HG03442 (cell line): ENCODE data around the gene GPD1.
A peak's percentile ranks its signal among the peaks of the same experiment; 100 is the strongest.
"Not testable (repeated sequence)": the region's sequence is repeated elsewhere in the genome, so short reads cannot be mapped to it uniquely, and the experiment has no call there.

Experiments used
- ATAC-seq: cut with Tn5 transposase; IDR thresholded peaks from one replicate; pipeline ENCODE4 v1.9.1; 2021; ENCODE audit warnings: mild to moderate bottlenecking, moderate library complexity; ENCODE audit not compliant: unreplicated experiment

Gene GPD1

DNA sequence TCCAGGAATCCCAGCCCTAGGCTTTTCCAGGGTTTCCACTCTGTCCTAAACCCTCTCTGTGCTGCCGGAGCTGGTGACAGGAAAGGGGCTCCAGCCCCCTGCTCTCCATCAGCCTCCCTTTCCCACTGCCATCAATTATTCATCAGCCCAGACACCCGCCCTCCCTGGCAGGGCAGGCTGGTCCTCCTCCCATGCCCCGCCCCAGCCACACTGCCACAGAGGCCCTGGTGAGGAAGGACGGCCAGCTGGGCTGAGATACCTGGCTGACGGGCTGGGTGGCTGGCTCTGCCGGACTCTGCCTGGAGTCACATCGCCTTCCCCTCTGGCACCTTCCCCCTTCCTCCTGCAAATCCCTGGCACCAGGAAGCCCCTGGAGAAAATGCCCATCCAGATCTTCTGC lies 30.6 kb upstream of the GPD1 start:
- no peak for ATAC-seq

DNA sequence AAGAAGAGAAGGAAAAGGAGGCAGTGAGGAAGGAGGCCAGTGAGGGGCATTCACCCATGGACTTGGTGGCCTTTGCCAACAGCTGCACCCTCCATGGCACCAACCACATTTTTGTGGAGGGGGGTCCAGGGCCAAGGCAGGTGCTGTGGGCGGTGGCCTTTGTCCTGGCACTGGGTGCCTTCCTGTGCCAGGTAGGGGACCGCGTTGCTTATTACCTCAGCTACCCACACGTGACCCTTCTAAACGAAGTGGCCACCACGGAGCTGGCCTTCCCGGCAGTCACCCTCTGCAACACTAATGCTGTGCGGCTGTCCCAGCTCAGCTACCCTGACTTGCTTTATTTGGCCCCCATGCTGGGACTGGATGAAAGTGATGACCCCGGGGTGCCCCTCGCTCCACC lies 30.1 kb upstream of the GPD1 start:
- no peak for ATAC-seq

DNA sequence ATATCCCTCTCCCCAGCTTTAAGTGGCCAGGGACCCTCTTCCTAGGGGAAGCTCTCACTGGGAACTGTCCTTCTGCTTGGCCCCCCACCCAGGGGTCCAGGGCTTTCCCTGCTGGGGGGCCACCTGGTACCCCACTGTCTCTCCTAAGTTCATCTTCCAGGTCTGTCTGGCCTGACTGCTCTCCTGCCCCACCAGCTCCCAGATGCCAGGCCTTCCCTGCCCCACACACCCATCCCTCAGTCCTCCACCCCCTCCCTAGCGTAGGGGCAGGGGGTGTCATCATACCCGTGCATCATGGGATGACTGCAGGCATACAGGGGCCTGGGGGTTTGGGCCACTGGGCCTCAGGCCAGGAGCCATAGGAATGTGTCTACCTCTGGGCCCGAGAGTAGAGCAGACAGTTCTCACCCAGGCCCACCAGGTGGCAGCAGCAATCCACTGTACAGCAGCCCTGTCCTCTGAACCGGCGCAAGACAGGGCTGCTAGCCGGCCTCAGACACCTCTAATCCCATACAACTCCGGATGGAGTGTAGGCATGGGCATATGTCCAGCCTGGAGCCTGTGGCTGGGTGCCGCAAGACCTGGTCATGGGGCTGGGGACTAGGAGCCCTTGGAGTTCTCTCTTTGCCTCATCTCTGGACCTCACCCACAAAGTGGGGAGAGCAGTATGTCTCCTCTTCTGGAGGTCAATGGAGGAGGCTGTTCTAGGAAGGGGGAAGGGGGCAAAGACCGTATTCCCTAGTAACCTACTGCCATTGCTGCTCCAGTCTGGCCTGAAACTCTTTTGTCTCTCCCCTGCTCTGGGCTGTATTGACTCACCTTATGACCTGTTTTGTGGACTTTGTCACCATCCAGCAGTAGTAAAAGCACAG lies 28.6 kb upstream of the GPD1 start:
- peak; percentile 87 for ATAC-seq

DNA sequence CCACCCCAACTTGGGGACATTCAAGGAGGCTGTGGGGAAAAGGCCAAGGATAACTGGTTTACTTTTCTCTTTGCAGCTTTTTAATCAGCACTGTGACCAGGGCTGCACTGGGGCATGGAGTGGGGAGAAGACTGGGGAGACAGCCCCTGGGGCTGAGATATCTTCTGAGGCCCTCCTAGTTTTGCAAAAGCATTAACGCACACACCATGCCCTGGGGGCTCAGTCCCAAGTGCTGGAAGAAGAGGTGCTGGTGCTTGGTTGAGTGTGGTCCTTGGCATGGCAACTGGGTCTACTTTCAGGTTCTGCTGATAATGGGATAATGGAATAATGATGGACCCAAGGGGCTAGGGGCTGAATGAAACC lies 28.0 kb upstream of the GPD1 start:
- no peak for ATAC-seq

DNA sequence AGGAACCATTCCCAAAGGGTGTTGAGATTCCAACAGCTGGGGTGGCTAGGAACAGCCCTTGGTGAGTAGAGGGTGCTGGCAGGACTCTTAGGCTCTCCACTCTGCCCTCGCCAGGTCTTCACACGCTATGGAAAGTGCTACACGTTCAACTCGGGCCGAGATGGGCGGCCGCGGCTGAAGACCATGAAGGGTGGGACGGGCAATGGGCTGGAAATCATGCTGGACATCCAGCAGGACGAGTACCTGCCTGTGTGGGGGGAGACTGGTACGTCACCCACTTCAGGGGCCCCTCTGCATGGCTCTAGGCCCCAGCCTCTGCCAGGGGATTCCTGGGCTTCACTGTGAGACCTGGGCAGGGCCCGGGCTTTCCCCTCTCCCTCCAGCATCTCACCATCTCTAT lies 26.7 kb upstream of the GPD1 start:
- ATAC-seq = no peak

DNA sequence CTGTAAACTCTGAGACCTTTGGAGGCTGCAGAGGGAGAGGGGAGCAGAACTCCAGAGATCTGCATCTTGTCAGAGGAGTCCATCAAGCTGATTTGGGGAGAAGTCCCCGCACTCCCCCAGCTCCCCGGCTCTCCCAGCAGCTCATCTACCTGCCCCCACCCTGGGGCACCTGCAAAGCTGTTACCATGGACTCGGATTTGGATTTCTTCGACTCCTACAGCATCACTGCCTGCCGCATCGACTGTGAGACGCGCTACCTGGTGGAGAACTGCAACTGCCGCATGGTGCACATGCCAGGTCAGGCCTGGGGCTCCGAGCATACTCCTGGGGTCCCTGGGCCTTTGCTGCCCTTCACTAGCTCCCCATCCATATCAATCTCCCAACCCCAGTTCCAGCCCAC lies 25.5 kb upstream of the GPD1 start:
- no peak for ATAC-seq

DNA sequence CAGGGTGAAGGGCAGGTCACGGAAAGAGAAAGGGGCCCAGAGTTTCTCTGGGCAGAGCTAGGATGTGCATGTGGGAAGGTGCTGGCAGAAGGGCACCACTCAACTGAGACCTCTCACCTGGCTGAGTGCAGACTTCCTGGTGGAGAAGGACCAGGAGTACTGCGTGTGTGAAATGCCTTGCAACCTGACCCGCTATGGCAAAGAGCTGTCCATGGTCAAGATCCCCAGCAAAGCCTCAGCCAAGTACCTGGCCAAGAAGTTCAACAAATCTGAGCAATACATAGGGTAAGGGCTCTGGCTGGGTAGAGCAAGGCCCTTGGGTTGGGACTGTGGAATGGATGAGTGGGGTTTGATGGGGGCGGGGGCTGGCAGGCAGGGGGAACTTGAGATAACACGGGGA lies 24.0 kb upstream of the GPD1 start:
- ATAC-seq = no peak

DNA sequence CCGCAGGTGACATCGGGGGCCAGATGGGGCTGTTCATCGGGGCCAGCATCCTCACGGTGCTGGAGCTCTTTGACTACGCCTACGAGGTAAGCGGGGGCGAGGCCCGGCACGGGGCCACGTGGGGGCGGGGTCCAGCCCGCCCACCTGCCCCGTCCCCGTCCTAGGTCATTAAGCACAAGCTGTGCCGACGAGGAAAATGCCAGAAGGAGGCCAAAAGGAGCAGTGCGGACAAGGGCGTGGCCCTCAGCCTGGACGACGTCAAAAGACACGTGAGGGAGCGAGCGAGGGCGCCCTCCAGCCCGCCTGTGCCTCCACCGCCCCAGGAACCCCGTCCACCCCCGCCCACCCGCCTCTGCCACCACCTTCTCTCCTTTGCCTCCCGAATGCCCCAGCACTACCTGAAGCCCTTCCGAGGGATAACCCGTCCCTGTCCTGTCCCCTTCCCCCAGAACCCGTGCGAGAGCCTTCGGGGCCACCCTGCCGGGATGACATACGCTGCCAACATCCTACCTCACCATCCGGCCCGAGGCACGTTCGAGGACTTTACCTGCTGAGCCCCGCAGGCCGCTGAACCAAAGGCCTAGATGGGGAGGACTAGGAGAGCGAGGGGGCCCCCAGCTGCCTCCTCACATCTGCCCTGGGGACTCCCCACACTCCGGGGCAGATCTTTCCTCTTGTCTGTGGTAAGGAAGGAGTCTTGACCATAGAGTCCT lies 22.6 kb upstream of the GPD1 start:
- no peak for ATAC-seq

DNA sequence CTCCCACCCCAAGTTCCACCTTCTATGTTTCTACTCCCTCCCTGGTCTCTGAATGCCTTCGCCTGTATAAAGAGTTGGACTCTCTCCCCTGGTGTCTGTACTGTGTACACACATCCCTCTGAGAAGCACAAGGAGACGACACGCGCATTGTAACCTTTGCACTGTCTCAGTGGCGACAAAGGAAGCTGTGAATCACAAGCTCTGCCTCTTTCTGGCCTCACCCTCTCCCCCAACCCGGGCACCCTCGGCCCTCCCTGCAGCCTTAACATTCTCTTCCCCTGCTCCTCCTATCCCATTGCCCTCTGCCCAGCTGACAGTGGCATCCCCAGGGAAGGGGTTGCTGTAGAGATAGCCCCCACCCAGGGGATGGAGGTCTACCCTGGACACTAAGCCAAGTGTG lies 21.2 kb upstream of the GPD1 start:
- no peak for ATAC-seq

DNA sequence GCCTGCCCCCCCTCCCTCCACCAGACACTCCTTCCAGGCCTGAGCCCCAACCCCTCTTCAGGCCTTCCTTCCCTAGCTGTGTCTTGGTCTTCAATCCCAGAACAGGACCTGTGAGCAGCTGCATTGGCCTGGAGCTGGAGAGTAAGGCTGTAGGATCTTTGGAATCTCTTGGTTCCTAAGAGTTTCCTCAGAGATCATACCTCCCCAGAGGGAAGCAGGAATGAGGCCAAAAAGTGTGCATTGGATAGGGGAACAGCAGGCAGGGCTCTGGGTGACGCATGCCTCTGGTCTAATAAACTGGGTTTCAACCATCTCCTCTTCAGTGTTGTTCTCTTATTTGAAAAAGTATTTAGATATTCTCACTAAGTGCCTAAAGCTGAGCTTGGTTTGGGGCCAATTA lies 20.5 kb upstream of the GPD1 start:
- ATAC-seq = no peak

DNA sequence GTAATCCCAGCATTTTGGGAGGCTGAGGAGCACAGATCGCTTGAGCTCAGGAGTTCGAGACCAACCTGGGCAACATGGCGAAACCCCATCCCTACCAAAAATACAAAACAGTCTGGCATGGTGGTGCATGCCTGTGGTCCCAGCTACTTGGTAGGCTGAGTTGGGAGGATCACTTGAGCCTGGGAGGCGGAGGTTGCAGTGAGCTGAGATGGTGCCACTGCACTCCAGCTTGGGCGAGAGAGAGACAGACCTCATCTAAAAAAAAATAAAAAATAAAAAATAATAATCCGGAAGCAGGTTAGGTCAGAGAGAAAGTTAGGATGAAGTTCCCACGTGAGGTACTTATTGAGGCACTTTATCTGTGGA lies 19.4 kb upstream of the GPD1 start:
- not testable (repeated sequence) for ATAC-seq

DNA sequence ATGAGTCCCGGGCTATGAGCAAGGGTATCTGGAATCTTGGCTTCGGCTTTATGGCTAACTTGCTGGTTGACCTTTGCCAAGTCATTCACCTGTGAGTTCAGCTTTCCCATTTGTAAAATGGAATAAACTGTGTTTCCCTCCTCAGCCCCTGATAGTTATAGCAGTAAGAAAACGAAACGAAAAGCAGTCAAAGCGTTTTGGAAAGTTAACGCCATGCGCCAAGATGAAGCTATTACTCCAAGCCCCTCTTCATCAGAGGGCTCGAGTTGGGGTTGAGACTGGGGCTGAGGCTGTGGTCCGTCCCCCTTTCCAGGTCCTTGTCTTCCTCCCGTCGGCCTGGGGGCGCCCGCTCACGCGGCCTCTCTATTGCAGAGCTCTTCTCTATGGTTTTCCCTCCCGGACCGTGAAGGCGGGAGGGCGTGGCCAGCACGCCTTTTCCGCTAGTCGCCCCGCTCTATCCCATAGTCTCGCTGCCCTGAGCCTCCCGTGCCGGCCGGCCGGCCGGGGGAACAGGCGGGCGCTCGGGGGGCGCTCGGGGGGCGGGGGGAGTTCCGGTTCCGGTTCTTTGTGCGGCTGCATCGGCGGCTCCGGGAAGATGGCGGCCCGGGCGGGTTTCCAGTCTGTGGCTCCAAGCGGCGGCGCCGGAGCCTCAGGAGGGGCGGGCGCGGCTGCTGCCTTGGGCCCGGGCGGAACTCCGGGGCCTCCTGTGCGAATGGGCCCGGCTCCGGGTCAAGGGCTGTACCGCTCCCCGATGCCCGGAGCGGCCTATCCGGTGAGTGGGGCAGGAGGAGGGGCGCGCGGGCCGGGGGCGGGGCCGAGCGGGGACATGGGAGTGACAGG lies 18.8 kb upstream of the GPD1 start, which contains the start of gene SMARCD1:
TSS of gene SMARCD1 (plus strand) at position 568 of the 840 bp plus-strand sequence. CDS start at position 596, 28 bp downstream.
- ATAC-seq = peak; percentile 84

DNA sequence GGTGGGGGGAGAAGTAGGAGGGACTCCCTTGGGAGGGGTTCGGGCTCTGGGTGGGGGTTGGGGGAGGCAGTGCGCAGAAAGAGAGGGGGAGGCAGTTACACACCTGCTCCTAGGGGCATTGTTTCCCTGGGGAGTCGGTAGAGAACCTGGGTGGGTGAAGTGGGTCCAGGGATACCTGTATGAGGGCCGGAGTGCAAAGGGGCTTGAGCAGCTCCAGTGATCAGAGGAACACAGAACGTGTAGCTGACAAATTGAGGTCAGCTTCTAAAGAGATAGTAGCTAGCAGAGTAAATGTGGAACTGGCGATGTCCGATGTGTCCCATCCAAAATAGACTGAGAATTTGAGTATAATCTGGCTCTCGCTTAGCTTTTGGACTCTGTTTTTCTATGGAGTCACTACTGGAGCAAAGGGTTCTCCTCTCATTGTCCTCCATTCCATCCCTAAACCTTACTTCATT lies 18.2 kb upstream of the GPD1 start:
- no peak for ATAC-seq

DNA sequence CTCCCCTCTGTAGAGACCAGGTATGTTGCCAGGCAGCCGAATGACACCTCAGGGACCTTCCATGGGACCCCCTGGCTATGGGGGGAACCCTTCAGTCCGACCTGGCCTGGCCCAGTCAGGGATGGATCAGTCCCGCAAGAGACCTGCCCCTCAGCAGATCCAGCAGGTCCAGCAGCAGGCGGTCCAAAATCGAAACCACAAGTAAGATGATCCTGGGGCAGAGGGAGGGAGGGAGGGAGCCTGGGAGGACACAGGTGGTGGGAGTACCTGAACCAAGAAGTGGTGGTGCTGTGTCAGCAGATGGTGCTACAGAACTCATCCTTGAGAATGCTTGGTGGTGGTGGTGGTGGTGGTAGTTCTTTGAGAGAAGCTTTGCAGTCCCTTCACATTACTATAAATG lies 17.7 kb upstream of the GPD1 start:
- no peak for ATAC-seq

DNA sequence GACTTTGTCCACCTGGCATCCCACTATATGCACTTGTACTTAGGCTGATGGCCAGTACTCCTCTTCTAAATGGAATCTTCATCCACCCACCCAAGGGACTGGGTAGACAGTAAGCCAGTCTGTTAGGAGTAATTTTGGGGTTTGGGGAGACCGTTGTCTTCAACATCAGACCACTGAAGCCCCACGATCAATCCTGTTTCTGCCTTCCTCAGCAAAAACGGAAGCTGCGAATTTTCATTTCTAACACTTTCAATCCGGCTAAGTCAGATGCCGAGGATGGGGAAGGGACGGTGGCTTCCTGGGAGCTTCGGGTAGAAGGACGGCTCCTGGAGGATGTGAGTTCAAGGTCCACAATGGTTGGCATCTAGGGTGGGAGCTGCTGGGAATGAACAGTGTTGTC lies 16.7 kb upstream of the GPD1 start:
- ATAC-seq = no peak

DNA sequence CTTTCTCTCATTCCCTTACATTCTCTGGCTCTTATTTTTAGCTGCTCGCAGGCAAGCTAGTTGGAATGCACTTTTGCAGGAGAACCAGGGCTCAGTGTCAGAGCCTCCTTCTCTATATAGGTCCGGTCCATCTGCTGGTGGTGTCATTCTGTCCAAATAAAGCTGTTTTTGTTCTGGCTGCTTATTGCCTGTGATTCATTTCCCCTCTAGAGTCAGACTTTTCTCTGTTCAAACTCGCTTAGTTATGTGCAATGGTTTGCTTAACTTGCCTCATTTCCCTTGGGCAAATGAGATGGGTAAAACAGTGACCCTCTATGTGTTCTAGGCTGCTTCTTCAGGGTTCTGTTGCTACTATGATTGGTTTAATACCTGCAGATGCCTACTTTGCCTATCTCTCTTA lies 15.8 kb upstream of the GPD1 start:
- no peak for ATAC-seq

DNA sequence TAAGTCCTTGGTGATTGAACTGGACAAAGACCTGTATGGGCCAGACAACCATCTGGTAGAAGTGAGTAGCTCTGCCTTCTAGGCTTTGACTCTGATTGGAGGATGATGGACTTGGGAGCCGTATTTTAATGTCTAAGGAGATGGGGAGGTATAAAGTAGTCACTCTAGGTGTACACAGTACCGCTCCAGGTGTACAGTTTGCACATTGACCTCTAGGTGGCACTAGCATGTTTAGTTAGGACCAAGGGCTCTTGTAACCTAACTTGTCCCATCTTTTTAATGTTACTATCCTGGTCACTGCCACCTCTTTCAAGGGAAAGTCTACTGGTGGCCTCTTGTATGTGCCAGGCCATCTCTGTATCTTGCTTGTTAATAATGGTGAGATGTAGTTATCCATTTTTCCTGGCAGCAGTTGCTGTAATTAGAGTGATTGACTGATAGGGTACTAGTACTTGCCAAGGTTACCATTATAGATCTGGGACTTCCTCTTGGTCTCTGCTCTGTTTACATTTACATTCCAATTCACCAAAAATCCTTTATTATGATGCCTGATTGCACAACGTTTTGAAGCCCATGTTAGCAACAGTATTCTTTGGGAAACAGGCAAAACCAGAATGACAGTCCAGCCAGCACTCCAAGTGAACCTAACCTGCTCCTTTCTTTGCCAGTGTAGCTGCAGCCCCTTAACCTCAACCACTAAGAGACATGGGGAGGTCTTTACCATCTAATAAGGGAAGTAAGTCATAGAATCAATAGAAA lies 15.1 kb upstream of the GPD1 start:
- ATAC-seq = no peak

DNA sequence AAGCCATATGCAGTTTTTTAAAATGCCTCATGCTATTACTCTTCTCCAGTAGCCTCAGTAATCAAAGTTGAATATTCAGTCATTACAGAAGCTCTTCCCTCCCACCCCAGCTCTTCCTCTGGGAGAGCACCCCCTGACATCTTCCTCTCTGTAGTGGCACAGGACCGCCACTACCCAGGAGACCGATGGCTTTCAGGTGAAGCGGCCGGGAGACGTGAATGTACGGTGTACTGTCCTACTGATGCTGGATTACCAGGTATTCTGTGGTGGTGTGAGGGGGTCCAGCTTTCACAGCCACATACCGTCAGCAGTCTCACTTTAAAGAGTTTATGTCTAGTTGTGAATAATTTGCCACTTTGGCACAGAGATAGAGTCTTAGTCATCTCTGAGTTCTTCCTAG lies 14.1 kb upstream of the GPD1 start:
- no peak for ATAC-seq

DNA sequence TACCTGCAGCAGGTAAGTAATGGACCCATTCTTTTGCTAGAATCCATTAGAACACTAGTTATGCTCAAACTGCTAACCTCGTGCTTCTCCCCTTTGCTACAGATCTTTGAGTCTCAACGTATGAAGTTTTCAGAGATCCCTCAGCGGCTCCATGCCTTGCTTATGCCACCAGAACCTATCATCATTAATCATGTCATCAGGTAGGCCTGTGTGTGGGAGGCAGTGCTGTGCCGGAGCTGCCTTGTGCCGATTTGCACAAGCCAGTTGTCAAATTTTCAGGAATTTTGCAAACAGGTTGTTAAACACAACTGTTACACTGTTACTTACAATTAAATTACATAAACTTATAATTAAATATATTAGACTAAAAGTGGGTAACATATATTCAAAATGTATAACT lies 13.4 kb upstream of the GPD1 start:
- ATAC-seq = no peak

DNA sequence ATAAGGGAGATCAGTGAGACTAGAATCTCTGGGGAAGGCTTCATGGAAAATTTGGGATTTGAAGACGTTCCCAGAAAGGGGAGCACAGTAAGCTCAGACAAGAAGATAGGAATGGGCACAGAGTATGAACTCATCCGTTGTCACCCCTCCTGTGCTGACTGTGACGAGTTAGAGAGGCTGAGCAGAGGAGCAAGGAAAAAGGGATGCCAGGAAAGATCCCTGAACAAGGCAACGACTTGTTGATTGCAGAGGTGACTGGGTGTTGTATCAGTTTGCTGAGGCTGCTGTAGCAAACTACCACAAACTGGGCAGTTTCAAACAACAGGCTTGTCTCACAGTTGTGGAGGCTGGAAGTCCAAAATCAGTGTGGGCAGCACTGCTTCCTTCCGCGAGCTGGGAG lies 5.9 kb upstream of the GPD1 start:
- no peak for ATAC-seq
